ENCODE results near the gene TBC1D5.
"Not testable (repeated sequence)": the region's sequence is repeated elsewhere in the genome, so short reads cannot be mapped to it uniquely, and the experiment has no call there.

The TBC1D5 gene

DNA sequence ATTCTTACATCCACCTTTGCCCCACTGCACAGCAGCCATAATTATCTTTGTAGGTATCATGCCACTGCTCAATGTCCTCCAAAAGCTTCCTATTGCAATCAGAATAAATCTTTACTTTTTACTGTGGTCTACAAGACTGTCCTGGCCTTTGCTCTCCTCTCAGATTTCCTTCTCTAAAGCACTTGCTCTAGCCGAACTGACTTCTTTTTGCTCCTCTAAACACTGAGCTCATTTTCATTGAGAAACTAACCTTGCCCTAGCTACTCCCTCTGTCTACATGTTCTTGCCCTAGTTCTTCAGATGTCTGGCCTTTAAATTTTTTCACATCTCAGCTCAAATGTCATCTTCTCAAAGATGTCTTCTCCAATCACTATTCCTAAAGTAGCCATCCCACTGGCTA lies 342.8 kb downstream of the TBC1D5 start:
- no peaks in the 10 kb centered on the region for H3K9me3 ChIP-seq (ENCODE audit: control insufficient read depth, low read length)
- H3K27me3 ChIP-seq (ENCODE audit: control insufficient read depth, insufficient read depth, low read length) = no peaks in the 10 kb centered on the region
- no peak overlapping the region for H3K9ac ChIP-seq (ENCODE audit: low read length)
- no peaks in the 10 kb centered on the region for H3K36me3 ChIP-seq (ENCODE audit: control insufficient read depth, insufficient read depth, low read length)
- no peaks in the 10 kb centered on the region for H3K4me1 ChIP-seq (ENCODE audit: control insufficient read depth, insufficient read depth, low read length)
- no peak overlapping the region for H3K4me3 ChIP-seq (ENCODE audit: low read length)

- H3K9me3 ChIP-seq (ENCODE audit: control insufficient read depth, low read length) = no peaks in the 10 kb centered on the region
- H3K4me1 ChIP-seq (ENCODE audit: control insufficient read depth, insufficient read depth, low read length) = no peaks in the 10 kb centered on the region
- H3K9ac ChIP-seq (ENCODE audit: low read length) = no peak overlapping the region
- H3K36me3 ChIP-seq (ENCODE audit: control insufficient read depth, insufficient read depth, low read length) = no peaks in the 10 kb centered on the region
- no peak overlapping the region for H3K4me3 ChIP-seq (ENCODE audit: low read length)
- no peaks in the 10 kb centered on the region for H3K27me3 ChIP-seq (ENCODE audit: control insufficient read depth, insufficient read depth, low read length)
These were observed 343.4 kb downstream of the TBC1D5 start for GRCh38 chr3:17398959-17399551.

- no peaks in the 10 kb centered on the region for H3K4me1 ChIP-seq (ENCODE audit: control insufficient read depth, insufficient read depth, low read length)
- no peaks in the 10 kb centered on the region for H3K36me3 ChIP-seq (ENCODE audit: control insufficient read depth, insufficient read depth, low read length)
- no peaks in the 10 kb centered on the region for H3K9me3 ChIP-seq (ENCODE audit: control insufficient read depth, low read length)
- H3K4me3 ChIP-seq (ENCODE audit: low read length) = no peak overlapping the region
- H3K9ac ChIP-seq (ENCODE audit: low read length) = no peak overlapping the region
- no peaks in the 10 kb centered on the region for H3K27me3 ChIP-seq (ENCODE audit: control insufficient read depth, insufficient read depth, low read length)
These were observed 346.4 kb downstream of the TBC1D5 start for GRCh38 chr3:17396036-17396435.

GRCh38 chr3:17394541-17395155 lies 347.8 kb downstream of the TBC1D5 start:
- no peaks in the 10 kb centered on the region for H3K9me3 ChIP-seq (ENCODE audit: control insufficient read depth, low read length)

GRCh38 chr3:17392516-17392915 lies 349.9 kb downstream of the TBC1D5 start:
- H3K9me3 ChIP-seq (ENCODE audit: control insufficient read depth, low read length); H3K4me3 ChIP-seq (ENCODE audit: low read length); H3K9ac ChIP-seq (ENCODE audit: low read length); H3K4me1 ChIP-seq (ENCODE audit: control insufficient read depth, insufficient read depth, low read length); H3K27me3 ChIP-seq (ENCODE audit: control insufficient read depth, insufficient read depth, low read length); H3K36me3 ChIP-seq (ENCODE audit: control insufficient read depth, insufficient read depth, low read length): not testable (repeated sequence)

More at GRCh38 chr3:17394541-17395155, 347.8 kb downstream of the TBC1D5 start:
- Histone ChIP-seq H3K27me3 (ENCODE audit: control insufficient read depth, insufficient read depth, low read length) (no peaks in the 10 kb centered on the region), H3K9ac (ENCODE audit: low read length) (no peak overlapping the region), H3K4me1 (ENCODE audit: control insufficient read depth, insufficient read depth, low read length) (no peaks in the 10 kb centered on the region), H3K4me3 (ENCODE audit: low read length) (no peak overlapping the region), H3K36me3 (ENCODE audit: control insufficient read depth, insufficient read depth, low read length) (no peaks in the 10 kb centered on the region)

DNA sequence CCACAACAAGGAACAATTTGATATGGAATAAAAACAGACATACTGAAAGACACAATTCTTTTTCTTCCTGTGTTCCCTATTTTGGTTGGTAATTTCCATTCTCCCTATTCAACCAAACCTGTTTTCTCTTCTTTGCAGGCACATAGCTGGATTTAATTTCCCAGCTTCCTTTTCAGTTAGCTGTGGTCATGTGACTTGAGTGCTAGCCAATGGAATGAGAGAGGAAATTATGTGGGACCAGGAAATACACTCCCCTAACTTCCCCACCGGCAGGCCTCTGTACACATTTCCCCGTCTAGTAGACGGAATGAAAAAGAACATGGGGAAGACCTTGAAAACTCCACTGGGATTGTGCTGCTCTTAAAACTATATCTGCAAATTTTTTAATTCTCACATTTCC lies 351.6 kb downstream of the TBC1D5 start:
- H3K27me3 ChIP-seq (ENCODE audit: control insufficient read depth, insufficient read depth, low read length) = no peaks in the 10 kb centered on the region
- H3K36me3 ChIP-seq (ENCODE audit: control insufficient read depth, insufficient read depth, low read length) = no peaks in the 10 kb centered on the region
- no peaks in the 10 kb centered on the region for H3K4me1 ChIP-seq (ENCODE audit: control insufficient read depth, insufficient read depth, low read length)
- no peak overlapping the region for H3K4me3 ChIP-seq (ENCODE audit: low read length)
- H3K9me3 ChIP-seq (ENCODE audit: control insufficient read depth, low read length) = no peaks in the 10 kb centered on the region
- H3K9ac ChIP-seq (ENCODE audit: low read length) = no peak overlapping the region

- no peak overlapping the region for H3K9ac ChIP-seq (ENCODE audit: low read length)
- no peak overlapping the region for H3K4me3 ChIP-seq (ENCODE audit: low read length)
- no peaks in the 10 kb centered on the region for H3K36me3 ChIP-seq (ENCODE audit: control insufficient read depth, insufficient read depth, low read length)
- no peaks in the 10 kb centered on the region for H3K27me3 ChIP-seq (ENCODE audit: control insufficient read depth, insufficient read depth, low read length)
- H3K4me1 ChIP-seq (ENCODE audit: control insufficient read depth, insufficient read depth, low read length) = no peaks in the 10 kb centered on the region
- H3K9me3 ChIP-seq (ENCODE audit: control insufficient read depth, low read length) = no peaks in the 10 kb centered on the region
These were observed 355.3 kb downstream of the TBC1D5 start for GRCh38 chr3:17387108-17387507.

GRCh38 chr3:17386432-17386831 lies 356.0 kb downstream of the TBC1D5 start:
- Histone ChIP-seq H3K36me3 (ENCODE audit: control insufficient read depth, insufficient read depth, low read length) (no peaks in the 10 kb centered on the region), H3K4me1 (ENCODE audit: control insufficient read depth, insufficient read depth, low read length) (no peaks in the 10 kb centered on the region), H3K27me3 (ENCODE audit: control insufficient read depth, insufficient read depth, low read length) (no peaks in the 10 kb centered on the region), H3K4me3 (ENCODE audit: low read length) (no peak overlapping the region), H3K9ac (ENCODE audit: low read length) (no peak overlapping the region), H3K9me3 (ENCODE audit: control insufficient read depth, low read length) (no peaks in the 10 kb centered on the region)

GRCh38 chr3:17384567-17385296 lies 357.7 kb downstream of the TBC1D5 start:
- H3K9ac ChIP-seq (ENCODE audit: low read length) = no peak overlapping the region
- H3K4me3 ChIP-seq (ENCODE audit: low read length) = no peak overlapping the region
- no peaks in the 10 kb centered on the region for H3K27me3 ChIP-seq (ENCODE audit: control insufficient read depth, insufficient read depth, low read length)
- H3K9me3 ChIP-seq (ENCODE audit: control insufficient read depth, low read length) = no peaks in the 10 kb centered on the region
- H3K4me1 ChIP-seq (ENCODE audit: control insufficient read depth, insufficient read depth, low read length) = no peaks in the 10 kb centered on the region
- H3K36me3 ChIP-seq (ENCODE audit: control insufficient read depth, insufficient read depth, low read length) = no peaks in the 10 kb centered on the region

GRCh38 chr3:17373304-17373703 lies 369.1 kb downstream of the TBC1D5 start:
- Histone ChIP-seq H3K9ac (ENCODE audit: low read length) (no peak overlapping the region), H3K36me3 (ENCODE audit: control insufficient read depth, insufficient read depth, low read length) (no peaks in the 10 kb centered on the region), H3K4me1 (ENCODE audit: control insufficient read depth, insufficient read depth, low read length) (no peaks in the 10 kb centered on the region), H3K27me3 (ENCODE audit: control insufficient read depth, insufficient read depth, low read length) (no peaks in the 10 kb centered on the region), H3K4me3 (ENCODE audit: low read length) (no peak overlapping the region), H3K9me3 (ENCODE audit: control insufficient read depth, low read length) (no peaks in the 10 kb centered on the region)

GRCh38 chr3:17372362-17373210 lies 369.8 kb downstream of the TBC1D5 start:
- Histone ChIP-seq H3K4me3 (ENCODE audit: low read length) (no peak overlapping the region), H3K9ac (ENCODE audit: low read length) (no peak overlapping the region), H3K9me3 (ENCODE audit: control insufficient read depth, low read length) (no peaks in the 10 kb centered on the region), H3K27me3 (ENCODE audit: control insufficient read depth, insufficient read depth, low read length) (no peaks in the 10 kb centered on the region), H3K36me3 (ENCODE audit: control insufficient read depth, insufficient read depth, low read length) (no peaks in the 10 kb centered on the region), H3K4me1 (ENCODE audit: control insufficient read depth, insufficient read depth, low read length) (no peaks in the 10 kb centered on the region)

GRCh38 chr3:17369973-17370372 lies 372.5 kb downstream of the TBC1D5 start:
- Histone ChIP-seq H3K9me3 (ENCODE audit: control insufficient read depth, low read length) (no peaks in the 10 kb centered on the region), H3K27me3 (ENCODE audit: control insufficient read depth, insufficient read depth, low read length) (no peaks in the 10 kb centered on the region), H3K4me3 (ENCODE audit: low read length) (no peak overlapping the region), H3K9ac (ENCODE audit: low read length) (no peak overlapping the region), H3K36me3 (ENCODE audit: control insufficient read depth, insufficient read depth, low read length) (no peaks in the 10 kb centered on the region), H3K4me1 (ENCODE audit: control insufficient read depth, insufficient read depth, low read length) (no peaks in the 10 kb centered on the region)
